HCT116 (cell line): Measurements from ENCODE around the gene GORASP1. TPM values are rescaled to one million over a fixed set of nuclear protein-coding genes. Genes with fewer than 3 reads are reported as not detected.
A peak's percentile ranks its signal among the peaks of the same experiment; 100 is the strongest.

Source experiments
- ATAC-seq: fragments of 200-7000 bp; cut with Tn5 transposase; 2 replicates; pipeline ENCODE4 v1.9.1; 2020; ENCODE audit warnings: mild to moderate bottlenecking, moderate library complexity
- BruUV-seq: library from RNA; stranded (reverse); fragments of 400-500 nt; replicated peaks from 2 replicates; lab custom pipeline; 2021; lab: Mats Ljungman, UMichigan
- CTCF ChIA-PET: fragments of 300-600 bp; sonication (Branson Sonifier 250); formaldehyde crosslinking; loops from one replicate; lab custom pipeline; 2021; ENCODE audit warnings: antibody characterized with exemption; lab: Charles Lee
- POLR2A ChIA-PET: fragments of 300-600, 350-600 bp; sonication (Branson Sonifier 250); formaldehyde crosslinking; loops from one replicate; lab custom pipeline; 2021; ENCODE audit warnings: antibody characterized with exemption; lab: Charles Lee
- RAD21 ChIA-PET, 2 experiments: fragments of 300-600 bp; sonication (Branson Sonifier 250); formaldehyde crosslinking; loops; one replicate each; lab custom pipeline; 2023; ENCODE audit warnings: low total read pairs in 2 of 2; ENCODE audit not compliant: uncharacterized antibody in 2 of 2, unreplicated experiment in 2 of 2, low non-redundant PET in 1 of 2; lab: Charles Lee
- DNase-seq: peaks from one replicate; pipeline ENCODE4 v3.0.0-alpha.2; 2010; ENCODE audit warnings: low read depth, low spot score
- H2AFZ ChIP-seq: fragments of 200-600 bp; shearing (Covaris generic), sonication (generic); 2 replicates; pipeline ENCODE4 v1.6.1; 2017; ENCODE audit warnings: low read depth, mixed run types, mixed read lengths, antibody characterized with exemption, low read length; ENCODE audit not compliant: poor library complexity, severe bottlenecking
- H3K27ac ChIP-seq: 2 replicates; pipeline ENCODE4 v1.5.1; 2012; ENCODE audit warnings: low read depth, low read length
- H3K27me3 ChIP-seq: fragments of 200-600 bp; sonication (generic); 2 replicates; pipeline ENCODE4 v1.6.1; 2016; ENCODE audit warnings: mixed run types, low read length, mixed read lengths; ENCODE audit not compliant: insufficient read depth
- H3K36me3 ChIP-seq, 2 experiments: fragments of 200-500 bp in 1 of 2; fragments of 200-600 bp in 1 of 2; sonication (Bioruptor generic) in 1 of 2; sonication (generic) in 1 of 2; 2 replicates each; pipeline versions ENCODE4 v1.5.1 to v1.6.1; 2014 to 2016; ENCODE audit warnings: low read length in 2 of 2, inconsistent platforms in 1 of 2, mixed read lengths in 1 of 2, mixed run types in 1 of 2; ENCODE audit not compliant: insufficient read depth in 2 of 2, control insufficient read depth in 1 of 2
- H3K4me1 ChIP-seq, 2 experiments: fragments of 200-600 bp in 1 of 2; sonication (generic) in 1 of 2; 2 replicates each; pipeline versions ENCODE4 v1.5.1 to v1.6.1; 2012 to 2017; ENCODE audit warnings: low read length in 2 of 2, inconsistent platforms in 1 of 2, mild to moderate bottlenecking in 1 of 2, mixed read lengths in 1 of 2, mixed run types in 1 of 2, moderate library complexity in 1 of 2; ENCODE audit not compliant: insufficient read depth in 2 of 2, control insufficient read depth in 1 of 2
- H3K4me2 ChIP-seq: fragments of 200-600 bp; sonication (generic); 2 replicates; pipeline ENCODE4 v1.6.1; 2017; ENCODE audit warnings: mixed run types, low read length, mixed read lengths
- H3K4me3 ChIP-seq, 2 experiments: fragments of 200-600 bp in 1 of 2; sonication (generic) in 1 of 2; replicated peaks in 1 of 2; 2 replicates each; pipeline ENCODE4 v1.5.1; 2011 to 2016; ENCODE audit warnings: low read length in 2 of 2, control low read depth in 1 of 2, low read depth in 1 of 2, mild to moderate bottlenecking in 1 of 2, mixed read lengths in 1 of 2, mixed run types in 1 of 2
- H3K79me2 ChIP-seq: fragments of 200-600 bp; sonication (generic); 2 replicates; pipeline ENCODE4 v1.6.1; 2017; ENCODE audit warnings: mild to moderate bottlenecking, mixed run types, low read length, moderate library complexity, mixed read lengths; ENCODE audit not compliant: insufficient read depth
- H3K9ac ChIP-seq: fragments of 200-600 bp; sonication (generic); 2 replicates; pipeline ENCODE4 v1.6.1; 2016; ENCODE audit warnings: low read length, mixed read lengths
- H3K9me2 ChIP-seq: fragments of 200-600 bp; sonication (generic), shearing (Covaris generic); 2 replicates; pipeline ENCODE4 v1.6.1; 2017; ENCODE audit warnings: mixed run types, mild to moderate bottlenecking, moderate library complexity; ENCODE audit not compliant: insufficient read depth
- H3K9me3 ChIP-seq, 2 experiments: fragments of 200-500 bp in 1 of 2; fragments of 200-600 bp in 1 of 2; sonication (Bioruptor generic) in 1 of 2; sonication (generic) in 1 of 2; 2 replicates each; pipeline ENCODE4 v1.6.1; 2014 to 2017; ENCODE audit warnings: low read length in 2 of 2, mixed read lengths in 2 of 2, inconsistent platforms in 1 of 2, low read depth in 1 of 2, mild to moderate bottlenecking in 1 of 2, mixed run types in 1 of 2, moderate library complexity in 1 of 2; ENCODE audit not compliant: control insufficient read depth in 1 of 2, insufficient read depth in 1 of 2
- H4K20me1 ChIP-seq: fragments of 200-600 bp; sonication (generic), shearing (Covaris generic); 2 replicates; pipeline ENCODE4 v1.6.1; 2017; ENCODE audit warnings: mixed run types, mild to moderate bottlenecking, moderate library complexity; ENCODE audit not compliant: insufficient read depth
- POLR2A ChIP-seq: IDR thresholded peaks from 2 replicates; pipeline ENCODE4 v1.7.0; 2011; ENCODE audit warnings: borderline replicate concordance; ENCODE audit not compliant: insufficient read depth, insufficient read length; ENCODE audit errors: extremely low read depth
- SIN3A ChIP-seq: IDR thresholded peaks from 2 replicates; pipeline ENCODE4 v1.6.1; 2012; ENCODE audit warnings: low read depth
- SP1 ChIP-seq: IDR thresholded peaks from 2 replicates; pipeline ENCODE4 v1.6.1; 2012; ENCODE audit warnings: low read depth
- TCF7L2 ChIP-seq: IDR thresholded peaks from 2 replicates; pipeline ENCODE4 v1.7.0; 2011; ENCODE audit warnings: borderline replicate concordance, inconsistent platforms; ENCODE audit not compliant: insufficient read depth, insufficient read length; ENCODE audit errors: extremely low read depth
- YY1 ChIP-seq: IDR thresholded peaks from 2 replicates; pipeline ENCODE4 v1.6.1; 2011; ENCODE audit warnings: low read length, low read depth, moderate library complexity, mild to moderate bottlenecking; ENCODE audit not compliant: insufficient replicate concordance; ENCODE audit errors: extremely low read depth
- intact Hi-C: fragments of 100-400 bp; cut with micrococcal nuclease; formaldehyde crosslinking; loops from 2 replicates; pipeline ENCODE4 v1.10.0; 2022
- total RNA-seq: library from RNA; stranded (reverse); gene quantifications from one replicate; pipeline ENCODE4 v1.2.1, GENCODE V29; 2021; ENCODE audit not compliant: unreplicated experiment

The GORASP1 gene
- total RNA-seq, 1 experiment from 2014 or later = 38.8 TPM

- TF ChIP-seq YY1 (peak; percentile 47), SIN3A (peak; percentile 73), SP1 (no peak)
- intact Hi-C loops = no loop called here
- BruUV-seq = no TSS peak
These were observed 508 bp downstream of the GORASP1 start for GRCh38 chr3:39106851-39107387.

GRCh38 chr3:39106281-39106811 lies 1.1 kb downstream of the GORASP1 start:
- Histone ChIP-seq H3K9ac (peak overlapping the region; percentile 87), H2AFZ (no peak overlapping the region), H3K4me3 (peak overlapping the region; percentile 87 to 96), H3K9me3 (no peaks in the 10 kb centered on the region), H3K9me2 (no peaks in the 10 kb centered on the region), H3K36me3 (no peaks in the 10 kb centered on the region), H3K27ac (peak overlapping the region; percentile 79; the same call in 1 of the 2 replicates), H3K4me2 (peak overlapping the region; percentile 92)
- DNase-seq (no peak), ATAC-seq (no peak)
- CTCF ChIA-PET = interaction anchor here (1.3 kb wide), 1 partner anchor 182 kb away, joined by 8 read pairs; no protein-coding TSS in a partner anchor
- TSS peak; percentile 67 for BruUV-seq
- intact Hi-C loops = no loop called here
- no peak for TF ChIP-seq SIN3A
- TF ChIP-seq TCF7L2 = no peak
- TF ChIP-seq POLR2A = no peak
- TF ChIP-seq, all 23 proteins: peak for 0
- Histone ChIP-seq H3K4me1 (peaks cover 16 to 23% of the 10 kb centered on the region in 2 experiments), H3K79me2 (peaks cover 19% of the 10 kb centered on the region; the same call in 1 of the 2 replicates), H3K27me3 (no peaks in the 10 kb centered on the region), H4K20me1 (no peaks in the 10 kb centered on the region)
- RAD21 ChIA-PET = no interaction called here
- POLR2A ChIA-PET = no interaction called here

More at GRCh38 chr3:39106851-39107387, 508 bp downstream of the GORASP1 start:
- no peaks in the 10 kb centered on the region for H3K9me2 ChIP-seq
- CTCF ChIA-PET = interaction anchor here (1.3 to 1.8 kb wide), 4 partner anchors 18 to 184 kb away, joined by 6 to 12 read pairs (median 8); no protein-coding TSS in a partner anchor
- ATAC-seq (peak; percentile 65), DNase-seq (no peak)
- H3K4me3 ChIP-seq = peak overlapping the region; percentile 87 to 96
- no peak overlapping the region for H2AFZ ChIP-seq
- peak overlapping the region; percentile 92 for H3K4me2 ChIP-seq
- H3K27me3 ChIP-seq = no peaks in the 10 kb centered on the region
- no peaks in the 10 kb centered on the region for H4K20me1 ChIP-seq
- no peaks in the 10 kb centered on the region for H3K36me3 ChIP-seq
- peak overlapping the region; percentile 79 for H3K27ac ChIP-seq
- peak overlapping the region; percentile 87 for H3K9ac ChIP-seq
- RAD21 ChIA-PET = interaction anchor here in 1 of 2 experiments (1.4 kb wide), 1 partner anchor 181 kb away, joined by 4 read pairs; no protein-coding TSS in a partner anchor
- no peaks in the 10 kb centered on the region for H3K9me3 ChIP-seq
- peaks cover 16 to 23% of the 10 kb centered on the region in 2 experiments for H3K4me1 ChIP-seq
- POLR2A ChIA-PET = interaction anchor here (1.1 kb wide), 1 partner anchor 71 kb away, joined by 7 read pairs; no protein-coding TSS in a partner anchor
- peaks cover 19% of the 10 kb centered on the region; the same call in 1 of the 2 replicates for H3K79me2 ChIP-seq
